Activated CD8-positive, alpha-beta T cell treated with anti-CD3 and anti-CD28 coated beads, Interleukin-2, amount 10 ng/mL, durations not matched to agents 7 days and 5 days (primary cell): ENCODE results near the gene SRCIN1. TPM values are rescaled to one million over a fixed set of nuclear protein-coding genes. Genes with fewer than 3 reads are reported as not detected.
A peak's percentile ranks its signal among the peaks of the same experiment; 100 is the strongest.
"Not testable (repeated sequence)": the region's sequence is repeated elsewhere in the genome, so short reads cannot be mapped to it uniquely, and the experiment has no call there.

Experiments
- ATAC-seq: fragments of 150-1000 bp; cut with Tn5 transposase; one replicate; pipeline ENCODE4 v1.10.0; 2021; ENCODE audit warnings: moderate library complexity
- CTCF ChIA-PET: fragments of 350-600 bp; sonication (Branson Sonifier 250); formaldehyde crosslinking; loops from one replicate; lab custom pipeline; 2021; ENCODE audit warnings: antibody characterized with exemption; lab: Charles Lee
- POLR2A ChIA-PET: fragments of 350-600 bp; sonication (Branson Sonifier 250); formaldehyde crosslinking; loops from one replicate; lab custom pipeline; 2021; ENCODE audit warnings: antibody characterized with exemption; lab: Charles Lee
- DNase-seq: peaks from one replicate; pipeline ENCODE4 v3.0.0-alpha.2; 2020
- H3K27ac Mint-ChIP-seq: one replicate; pipeline ENCODE4 v1.8.0; 2021; ENCODE audit warnings: mild to moderate bottlenecking, mixed read lengths
- H3K27me3 Mint-ChIP-seq: one replicate; pipeline ENCODE4 v1.8.0; 2021; ENCODE audit warnings: low read depth, mixed read lengths
- H3K36me3 Mint-ChIP-seq: one replicate; pipeline ENCODE4 v1.8.0; 2021; ENCODE audit warnings: low read depth, mixed read lengths
- H3K4me1 Mint-ChIP-seq: one replicate; pipeline ENCODE4 v1.8.0; 2021; ENCODE audit warnings: low read depth, mixed read lengths
- H3K4me3 Mint-ChIP-seq: one replicate; pipeline ENCODE4 v1.8.0; 2021; ENCODE audit warnings: mild to moderate bottlenecking, mixed read lengths
- H3K9me3 Mint-ChIP-seq: one replicate; pipeline ENCODE4 v1.8.0; 2022; ENCODE audit warnings: mixed read lengths; ENCODE audit not compliant: insufficient read depth
- total RNA-seq, 2 experiments: library from RNA; stranded (reverse); gene quantifications; one replicate each; pipeline ENCODE4 v1.2.3, GENCODE V29; 2021

SRCIN1 gene
- total RNA-seq, 2 experiments from 2014 or later: 0.34 TPM; not detected in 1

- ATAC-seq, H3K27ac Mint-ChIP-seq, CTCF ChIA-PET, H3K4me1 Mint-ChIP-seq, H3K27me3 Mint-ChIP-seq, H3K9me3 Mint-ChIP-seq, H3K4me3 Mint-ChIP-seq, H3K36me3 Mint-ChIP-seq, DNase-seq, POLR2A ChIA-PET: not testable (repeated sequence)
These were observed 106.5 kb downstream of the SRCIN1 start for GRCh38 chr17:38499230-38499629.

GRCh38 chr17:38498353-38498752 lies 107.4 kb downstream of the SRCIN1 start:
- H3K27ac Mint-ChIP-seq: no peak overlapping the region
- H3K27me3 Mint-ChIP-seq: no peaks in the 10 kb centered on the region
- ATAC-seq (no peak), DNase-seq (no peak)
- no peaks in the 10 kb centered on the region for H3K9me3 Mint-ChIP-seq
- H3K4me3 Mint-ChIP-seq: no peak overlapping the region
- H3K4me1 Mint-ChIP-seq: peaks cover 5% of the 10 kb centered on the region
- CTCF ChIA-PET: interaction anchor here (1.3 kb wide), 1 partner anchor 165 kb away, joined by 3 read pairs; no protein-coding TSS in a partner anchor
- POLR2A ChIA-PET: no interaction called here
- H3K36me3 Mint-ChIP-seq: no peaks in the 10 kb centered on the region

GRCh38 chr17:38497656-38498055 lies 108.1 kb downstream of the SRCIN1 start:
- CTCF ChIA-PET: interaction anchor here (1.3 kb wide), 1 partner anchor 166 kb away, joined by 3 read pairs; no protein-coding TSS in a partner anchor
- H3K4me1 Mint-ChIP-seq, POLR2A ChIA-PET: not testable (repeated sequence)

GRCh38 chr17:38494152-38494551 lies 111.6 kb downstream of the SRCIN1 start:
- H3K4me1 Mint-ChIP-seq, H3K9me3 Mint-ChIP-seq, DNase-seq, H3K4me3 Mint-ChIP-seq, H3K27ac Mint-ChIP-seq, H3K36me3 Mint-ChIP-seq, H3K27me3 Mint-ChIP-seq, POLR2A ChIA-PET, ATAC-seq: not testable (repeated sequence)
- CTCF ChIA-PET: interaction anchor here (1.7 kb wide), 1 partner anchor 70 kb away, joined by 4 read pairs; no protein-coding TSS in a partner anchor

More at GRCh38 chr17:38497656-38498055, 108.1 kb downstream of the SRCIN1 start:
- ATAC-seq, H3K27me3 Mint-ChIP-seq, H3K36me3 Mint-ChIP-seq, DNase-seq, H3K27ac Mint-ChIP-seq, H3K9me3 Mint-ChIP-seq, H3K4me3 Mint-ChIP-seq: not testable (repeated sequence)

- H3K4me1 Mint-ChIP-seq, H3K36me3 Mint-ChIP-seq, H3K27ac Mint-ChIP-seq, H3K4me3 Mint-ChIP-seq, H3K27me3 Mint-ChIP-seq, H3K9me3 Mint-ChIP-seq, POLR2A ChIA-PET: not testable (repeated sequence)
- peak; percentile 96 for DNase-seq
- CTCF ChIA-PET: interaction anchor here (0.7 to 5.8 kb wide), 9 partner anchors 17 to 177 kb away, joined by 3 to 42 read pairs (median 4); no protein-coding TSS in a partner anchor
- ATAC-seq: peak; percentile 88
These were observed 113.4 kb downstream of the SRCIN1 start for GRCh38 chr17:38492067-38493040.

- H3K4me1 Mint-ChIP-seq, H3K36me3 Mint-ChIP-seq, H3K9me3 Mint-ChIP-seq, H3K4me3 Mint-ChIP-seq, ATAC-seq, POLR2A ChIA-PET, H3K27ac Mint-ChIP-seq, DNase-seq, H3K27me3 Mint-ChIP-seq: not testable (repeated sequence)
- CTCF ChIA-PET: interaction anchor here (1.1 to 5.8 kb wide), 5 partner anchors 18 to 178 kb away, joined by 3 to 42 read pairs (median 5); no protein-coding TSS in a partner anchor
These were observed 114.2 kb downstream of the SRCIN1 start for GRCh38 chr17:38491346-38492066.

- not testable (repeated sequence) for H3K4me3 Mint-ChIP-seq
These were observed 116.0 kb downstream of the SRCIN1 start for GRCh38 chr17:38489774-38490173.

GRCh38 chr17:38485681-38486298 lies 120.0 kb downstream of the SRCIN1 start:
- H3K4me3 Mint-ChIP-seq, DNase-seq, H3K27ac Mint-ChIP-seq, H3K36me3 Mint-ChIP-seq, ATAC-seq, POLR2A ChIA-PET, H3K9me3 Mint-ChIP-seq, H3K4me1 Mint-ChIP-seq: not testable (repeated sequence)
- H3K27me3 Mint-ChIP-seq: peaks cover 10% of the 10 kb centered on the region
- CTCF ChIA-PET: interaction anchor here (1.1 kb wide), 1 partner anchor 62 kb away, joined by 5 read pairs; no protein-coding TSS in a partner anchor

More at GRCh38 chr17:38489774-38490173, 116.0 kb downstream of the SRCIN1 start:
- H3K9me3 Mint-ChIP-seq, POLR2A ChIA-PET, H3K27ac Mint-ChIP-seq, DNase-seq, H3K36me3 Mint-ChIP-seq, H3K4me1 Mint-ChIP-seq, H3K27me3 Mint-ChIP-seq, ATAC-seq: not testable (repeated sequence)
- CTCF ChIA-PET: interaction anchor here (1.9 to 5.8 kb wide), 2 partner anchors 140 to 177 kb away, joined by 4 to 42 read pairs; no protein-coding TSS in a partner anchor

GRCh38 chr17:38485146-38485468 lies 120.6 kb downstream of the SRCIN1 start:
- ChIA-PET POLR2A (no interaction called here), CTCF (interaction anchor here (1.1 to 1.3 kb wide), 2 partner anchors 42 to 62 kb away, joined by 3 to 5 read pairs; no protein-coding TSS in a partner anchor)
- Mint-ChIP-seq H3K4me3 (no peak overlapping the region), H3K27me3 (peaks cover 10% of the 10 kb centered on the region), H3K36me3 (no peaks in the 10 kb centered on the region), H3K4me1 (peaks cover 5% of the 10 kb centered on the region), H3K9me3 (no peaks in the 10 kb centered on the region), H3K27ac (no peak overlapping the region)
- ATAC-seq: no peak
- no peak for DNase-seq

- H3K36me3 Mint-ChIP-seq, POLR2A ChIA-PET, H3K4me3 Mint-ChIP-seq, H3K9me3 Mint-ChIP-seq, H3K27ac Mint-ChIP-seq, H3K4me1 Mint-ChIP-seq: not testable (repeated sequence)
- peak; percentile 81 for ATAC-seq
- H3K27me3 Mint-ChIP-seq: peaks cover 10% of the 10 kb centered on the region
- peak; percentile 74 for DNase-seq
- CTCF ChIA-PET: interaction anchor here (0.7 to 3.5 kb wide), 3 partner anchors 41 to 61 kb away, joined by 3 to 10 read pairs (median 3); no protein-coding TSS in a partner anchor
These were observed 121.3 kb downstream of the SRCIN1 start for GRCh38 chr17:38484242-38485145.
